K562 (cell line): ENCODE measurements around the gene SLC24A3. TPM values are rescaled to one million over a fixed set of nuclear protein-coding genes. Genes with fewer than 3 reads are reported as not detected.

Experiments
- GATA2 ChIP-seq: sonication (generic); formaldehyde crosslinking; IDR thresholded peaks from 2 replicates; pipeline ENCODE4 v1.4.0; 2020; ENCODE audit warnings: mild to moderate bottlenecking, missing genetic modification reagents
- RBM25 ChIP-seq: fragments of 200-400 bp; formaldehyde crosslinking; IDR thresholded peaks from 2 replicates; pipeline ENCODE4 v1.6.1; 2018; ENCODE audit warnings: low read length, low read depth, moderate library complexity; ENCODE audit not compliant: severe bottlenecking
- polyA plus RNA-seq, 8 experiments: library from polyadenylated mRNA; depleted of rRNA in 4 of 8; stranded (reverse) in 5 of 8; unstranded in 3 of 8; fragments of >200 nt; fragmentation: Nextera tagmentation in 2 of 8; fragmentation: Illumina TruSeq in 1 of 8; extraction: Ambion mirVana in 2 of 8; extraction: Trizol in 1 of 8; gene quantifications; 2 replicates each; pipeline versions ENCODE4 v1.2.1 to v1.2.3, GENCODE V29; 2011 to 2014; ENCODE audit warnings: inconsistent platforms in 1 of 8, missing spikeins in 1 of 8
- total RNA-seq, 7 experiments: library from RNA; depleted of rRNA in 6 of 7; stranded (reverse); fragments of >200 nt in 6 of 7; fragmentation: Illumina TruSeq in 2 of 7; extraction: Trizol in 2 of 7; gene quantifications; 2 replicates each; pipeline versions ENCODE4 v1.2.1 to v1.2.3, GENCODE V29; 2011 to 2021; ENCODE audit warnings: low replicate concordance in 1 of 7
- TF ChIP-seq, protein P1 (sequence below), 2 experiments: fragments of 450-650 bp in 1 of 2; sonication (generic) in 1 of 2; formaldehyde crosslinking in 1 of 2; IDR thresholded peaks; 2 replicates each; pipeline versions ENCODE4 v1.7.1 to v1.9.0; 2016 to 2022; ENCODE audit warnings: inconsistent platforms in 1 of 2, mild to moderate bottlenecking in 1 of 2, missing genetic modification reagents in 1 of 2
- TF ChIP-seq, protein P2 (sequence below): sonication (generic); formaldehyde crosslinking; IDR thresholded peaks from 2 replicates; pipeline ENCODE4 v1.8.1; 2023; ENCODE audit warnings: mild to moderate bottlenecking, missing genetic modification reagents, moderate library complexity
- TF ChIP-seq, protein P3 (sequence below): fragments of 250-450 bp; sonication (Bioruptor Pico); IDR thresholded peaks from 2 replicates; pipeline ENCODE4 v1.4.0; 2020; ENCODE audit warnings: borderline replicate concordance
- TF ChIP-seq, protein P4 (sequence below): fragments of 250-450 bp; sonication (Bioruptor Pico); IDR thresholded peaks from 2 replicates; pipeline ENCODE4 v1.4.0; 2020; ENCODE audit warnings: mild to moderate bottlenecking, moderate library complexity
- TF ChIP-seq, protein P5 (sequence below): sonication (generic); formaldehyde crosslinking; IDR thresholded peaks from 2 replicates; pipeline ENCODE4 v1.8.0; 2023; ENCODE audit warnings: mild to moderate bottlenecking, missing genetic modification reagents

SLC24A3 gene
- total and polyA plus RNA-seq, 9 of the 15 experiments (the other 6 are each of a cell fraction or from before 2014, with no cell fraction given): not detected

DNA sequence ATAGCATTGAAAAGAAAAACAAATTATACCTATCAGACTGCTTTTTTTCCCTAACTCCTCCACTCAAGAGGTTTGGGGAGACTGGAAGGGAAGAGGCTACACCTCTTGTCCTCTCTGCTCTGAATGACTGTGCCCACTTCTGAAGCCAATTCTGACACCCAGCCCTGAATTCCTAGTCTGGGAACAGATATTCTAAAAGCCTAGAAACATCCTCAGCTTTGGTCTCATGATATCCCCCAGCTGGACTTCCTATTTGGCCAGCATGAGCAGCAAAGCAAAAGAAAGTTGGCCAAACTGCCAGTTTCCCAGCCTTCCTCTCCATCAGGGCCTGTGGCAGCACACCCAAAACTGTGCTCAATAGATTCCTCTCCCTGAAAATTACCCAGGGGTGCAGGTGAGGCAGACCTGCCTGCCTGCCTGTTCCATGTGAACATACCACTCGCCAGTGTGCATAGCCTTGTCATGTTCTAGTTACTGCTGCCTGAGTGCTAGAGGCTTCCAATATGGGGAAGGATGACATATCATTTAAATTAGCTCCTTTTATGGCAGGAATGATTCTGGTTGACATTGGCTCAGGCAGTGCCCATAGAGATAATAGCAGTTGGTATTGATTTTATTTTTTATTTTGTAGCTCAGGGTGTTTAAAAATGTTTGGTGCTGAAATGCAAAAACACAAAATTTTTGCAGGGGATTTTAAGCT is 393.5 kb downstream of the SLC24A3 start (continued):
- TF ChIP-seq, protein P1, sequence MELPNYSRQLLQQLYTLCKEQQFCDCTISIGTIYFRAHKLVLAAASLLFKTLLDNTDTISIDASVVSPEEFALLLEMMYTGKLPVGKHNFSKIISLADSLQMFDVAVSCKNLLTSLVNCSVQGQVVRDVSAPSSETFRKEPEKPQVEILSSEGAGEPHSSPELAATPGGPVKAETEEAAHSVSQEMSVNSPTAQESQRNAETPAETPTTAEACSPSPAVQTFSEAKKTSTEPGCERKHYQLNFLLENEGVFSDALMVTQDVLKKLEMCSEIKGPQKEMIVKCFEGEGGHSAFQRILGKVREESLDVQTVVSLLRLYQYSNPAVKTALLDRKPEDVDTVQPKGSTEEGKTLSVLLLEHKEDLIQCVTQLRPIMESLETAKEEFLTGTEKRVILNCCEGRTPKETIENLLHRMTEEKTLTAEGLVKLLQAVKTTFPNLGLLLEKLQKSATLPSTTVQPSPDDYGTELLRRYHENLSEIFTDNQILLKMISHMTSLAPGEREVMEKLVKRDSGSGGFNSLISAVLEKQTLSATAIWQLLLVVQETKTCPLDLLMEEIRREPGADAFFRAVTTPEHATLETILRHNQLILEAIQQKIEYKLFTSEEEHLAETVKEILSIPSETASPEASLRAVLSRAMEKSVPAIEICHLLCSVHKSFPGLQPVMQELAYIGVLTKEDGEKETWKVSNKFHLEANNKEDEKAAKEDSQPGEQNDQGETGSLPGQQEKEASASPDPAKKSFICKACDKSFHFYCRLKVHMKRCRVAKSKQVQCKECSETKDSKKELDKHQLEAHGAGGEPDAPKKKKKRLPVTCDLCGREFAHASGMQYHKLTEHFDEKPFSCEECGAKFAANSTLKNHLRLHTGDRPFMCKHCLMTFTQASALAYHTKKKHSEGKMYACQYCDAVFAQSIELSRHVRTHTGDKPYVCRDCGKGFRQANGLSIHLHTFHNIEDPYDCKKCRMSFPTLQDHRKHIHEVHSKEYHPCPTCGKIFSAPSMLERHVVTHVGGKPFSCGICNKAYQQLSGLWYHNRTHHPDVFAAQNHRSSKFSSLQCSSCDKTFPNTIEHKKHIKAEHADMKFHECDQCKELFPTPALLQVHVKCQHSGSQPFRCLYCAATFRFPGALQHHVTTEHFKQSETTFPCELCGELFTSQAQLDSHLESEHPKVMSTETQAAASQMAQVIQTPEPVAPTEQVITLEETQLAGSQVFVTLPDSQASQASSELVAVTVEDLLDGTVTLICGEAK (IDR thresholded peaks at IDR 0.05): no peak
- TF ChIP-seq, protein P1 (CRISPR knock-in tag; IDR thresholded peaks at IDR 0.05): no peak
- TF ChIP-seq, protein P2, sequence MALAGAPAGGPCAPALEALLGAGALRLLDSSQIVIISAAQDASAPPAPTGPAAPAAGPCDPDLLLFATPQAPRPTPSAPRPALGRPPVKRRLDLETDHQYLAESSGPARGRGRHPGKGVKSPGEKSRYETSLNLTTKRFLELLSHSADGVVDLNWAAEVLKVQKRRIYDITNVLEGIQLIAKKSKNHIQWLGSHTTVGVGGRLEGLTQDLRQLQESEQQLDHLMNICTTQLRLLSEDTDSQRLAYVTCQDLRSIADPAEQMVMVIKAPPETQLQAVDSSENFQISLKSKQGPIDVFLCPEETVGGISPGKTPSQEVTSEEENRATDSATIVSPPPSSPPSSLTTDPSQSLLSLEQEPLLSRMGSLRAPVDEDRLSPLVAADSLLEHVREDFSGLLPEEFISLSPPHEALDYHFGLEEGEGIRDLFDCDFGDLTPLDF (CRISPR knock-in tag): no peak
- TF ChIP-seq, protein P3, sequence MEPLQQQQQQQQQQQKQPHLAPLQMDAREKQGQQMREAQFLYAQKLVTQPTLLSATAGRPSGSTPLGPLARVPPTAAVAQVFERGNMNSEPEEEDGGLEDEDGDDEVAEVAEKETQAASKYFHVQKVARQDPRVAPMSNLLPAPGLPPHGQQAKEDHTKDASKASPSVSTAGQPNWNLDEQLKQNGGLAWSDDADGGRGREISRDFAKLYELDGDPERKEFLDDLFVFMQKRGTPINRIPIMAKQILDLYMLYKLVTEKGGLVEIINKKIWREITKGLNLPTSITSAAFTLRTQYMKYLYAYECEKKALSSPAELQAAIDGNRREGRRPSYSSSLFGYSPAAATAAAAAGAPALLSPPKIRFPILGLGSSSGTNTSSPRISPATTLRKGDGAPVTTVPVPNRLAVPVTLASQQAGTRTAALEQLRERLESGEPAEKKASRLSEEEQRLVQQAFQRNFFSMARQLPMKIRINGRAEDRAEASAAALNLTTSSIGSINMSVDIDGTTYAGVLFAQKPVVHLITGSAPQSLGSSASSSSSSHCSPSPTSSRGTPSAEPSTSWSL (CRISPR knock-in tag): no peak
- TF ChIP-seq RBM25: no peak
- TF ChIP-seq, protein P4, sequence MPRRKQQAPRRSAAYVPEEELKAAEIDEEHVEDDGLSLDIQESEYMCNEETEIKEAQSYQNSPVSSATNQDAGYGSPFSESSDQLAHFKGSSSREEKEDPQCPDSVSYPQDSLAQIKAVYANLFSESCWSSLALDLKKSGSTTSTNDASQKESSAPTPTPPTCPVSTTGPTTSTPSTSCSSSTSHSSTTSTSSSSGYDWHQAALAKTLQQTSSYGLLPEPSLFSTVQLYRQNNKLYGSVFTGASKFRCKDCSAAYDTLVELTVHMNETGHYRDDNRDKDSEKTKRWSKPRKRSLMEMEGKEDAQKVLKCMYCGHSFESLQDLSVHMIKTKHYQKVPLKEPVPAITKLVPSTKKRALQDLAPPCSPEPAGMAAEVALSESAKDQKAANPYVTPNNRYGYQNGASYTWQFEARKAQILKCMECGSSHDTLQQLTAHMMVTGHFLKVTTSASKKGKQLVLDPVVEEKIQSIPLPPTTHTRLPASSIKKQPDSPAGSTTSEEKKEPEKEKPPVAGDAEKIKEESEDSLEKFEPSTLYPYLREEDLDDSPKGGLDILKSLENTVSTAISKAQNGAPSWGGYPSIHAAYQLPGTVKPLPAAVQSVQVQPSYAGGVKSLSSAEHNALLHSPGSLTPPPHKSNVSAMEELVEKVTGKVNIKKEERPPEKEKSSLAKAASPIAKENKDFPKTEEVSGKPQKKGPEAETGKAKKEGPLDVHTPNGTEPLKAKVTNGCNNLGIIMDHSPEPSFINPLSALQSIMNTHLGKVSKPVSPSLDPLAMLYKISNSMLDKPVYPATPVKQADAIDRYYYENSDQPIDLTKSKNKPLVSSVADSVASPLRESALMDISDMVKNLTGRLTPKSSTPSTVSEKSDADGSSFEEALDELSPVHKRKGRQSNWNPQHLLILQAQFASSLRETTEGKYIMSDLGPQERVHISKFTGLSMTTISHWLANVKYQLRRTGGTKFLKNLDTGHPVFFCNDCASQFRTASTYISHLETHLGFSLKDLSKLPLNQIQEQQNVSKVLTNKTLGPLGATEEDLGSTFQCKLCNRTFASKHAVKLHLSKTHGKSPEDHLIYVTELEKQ: no peak
- TF ChIP-seq, protein P5, sequence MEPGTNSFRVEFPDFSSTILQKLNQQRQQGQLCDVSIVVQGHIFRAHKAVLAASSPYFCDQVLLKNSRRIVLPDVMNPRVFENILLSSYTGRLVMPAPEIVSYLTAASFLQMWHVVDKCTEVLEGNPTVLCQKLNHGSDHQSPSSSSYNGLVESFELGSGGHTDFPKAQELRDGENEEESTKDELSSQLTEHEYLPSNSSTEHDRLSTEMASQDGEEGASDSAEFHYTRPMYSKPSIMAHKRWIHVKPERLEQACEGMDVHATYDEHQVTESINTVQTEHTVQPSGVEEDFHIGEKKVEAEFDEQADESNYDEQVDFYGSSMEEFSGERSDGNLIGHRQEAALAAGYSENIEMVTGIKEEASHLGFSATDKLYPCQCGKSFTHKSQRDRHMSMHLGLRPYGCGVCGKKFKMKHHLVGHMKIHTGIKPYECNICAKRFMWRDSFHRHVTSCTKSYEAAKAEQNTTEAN: no peak
- TF ChIP-seq GATA2 (CRISPR knock-in tag): no peak
